Measurements from ENCODE around the gene PSEN2.

- no peak for TF ChIP-seq CTCF (conservative IDR thresholded peaks at IDR 0.05; ENCODE audit: low read depth, low read length)
- TF ChIP-seq EZH2 (IDR thresholded peaks at IDR 0.05; ENCODE audit: borderline replicate concordance, low read depth, low read length, poor library complexity, severe bottlenecking): no peak
Measured at GRCh38 chr1:226902601-226903000, 32.2 kb downstream of the PSEN2 start.

Data from A673 (cell line).